ENCODE data around the gene SHMT1. TPM values are rescaled to one million over a fixed set of nuclear protein-coding genes. Genes with fewer than 3 reads are reported as not detected.
A peak's percentile ranks its signal among the peaks of the same experiment; 100 is the strongest.

SHMT1 gene
- total RNA-seq, 1 donor from 2014 or later, result 9.3 TPM

GRCh38 chr17:18291718-18292540 is 71.4 kb downstream of the SHMT1 start:
- DNase-seq (ENCODE audit: low read depth in 2 of 2), result no peak

GRCh38 chr17:18285296-18285695 is 78.1 kb downstream of the SHMT1 start:
- DNase-seq (ENCODE audit: low read depth in 2 of 2), result no peak

GRCh38 chr17:18281788-18282187 is 81.6 kb downstream of the SHMT1 start:
- DNase-seq (ENCODE audit: low read depth in 2 of 2), result no peak

GRCh38 chr17:18280766-18281371 is 82.5 kb downstream of the SHMT1 start:
- peak in 1 of 2 donors; percentile 26 for DNase-seq (ENCODE audit: low read depth in 2 of 2)

- DNase-seq (ENCODE audit: low read depth in 2 of 2), result no peak
Measured at GRCh38 chr17:18280249-18280648, 83.1 kb downstream of the SHMT1 start.

GRCh38 chr17:18278867-18279266 is 84.5 kb downstream of the SHMT1 start:
- DNase-seq (ENCODE audit: low read depth in 2 of 2), result peak in 1 of 2 donors; percentile 80

Other genes starting within 250 kb of the SHMT1 start
- 43.6 and 70.6 TPM in 2 replicates for gene ALKBH5, start 179.7 kb downstream of the SHMT1 start, total RNA-seq
- 13.9 and 14.6 TPM in 2 replicates for gene LLGL1, start 137.9 kb downstream of the SHMT1 start, total RNA-seq
- 247 and 272 TPM in 2 replicates for gene FLII, start 104.8 kb downstream of the SHMT1 start, total RNA-seq
- gene MIEF2, start 102.9 kb downstream of the SHMT1 start, total RNA-seq, result 8.1 and 10.3 TPM in 2 replicates
- 13.1 and 14.1 TPM in 2 replicates for gene TOP3A, start 48.6 kb downstream of the SHMT1 start, total RNA-seq
- 10.7 and 15.5 TPM in 2 replicates for gene SMCR8, start 48.3 kb downstream of the SHMT1 start, total RNA-seq
- gene EVPLL, start 14.2 kb upstream of the SHMT1 start, total RNA-seq, result not detected in 2 replicates
- not detected in 2 replicates for gene LGALS9C, start 113.2 kb upstream of the SHMT1 start, total RNA-seq

All from lung microvascular endothelial cell (primary cell).